KG1 (cell line): Measurements from ENCODE around the gene IGSF21.

ENCODE experiments used
- DNase-seq: peaks from one replicate; lab custom pipeline; 2025; lab: John Stamatoyannopoulos, UW

Gene IGSF21

GRCh38 chr1:18422076-18422777, 314.6 kb downstream of the IGSF21 start:
- no peak for DNase-seq

DNA sequence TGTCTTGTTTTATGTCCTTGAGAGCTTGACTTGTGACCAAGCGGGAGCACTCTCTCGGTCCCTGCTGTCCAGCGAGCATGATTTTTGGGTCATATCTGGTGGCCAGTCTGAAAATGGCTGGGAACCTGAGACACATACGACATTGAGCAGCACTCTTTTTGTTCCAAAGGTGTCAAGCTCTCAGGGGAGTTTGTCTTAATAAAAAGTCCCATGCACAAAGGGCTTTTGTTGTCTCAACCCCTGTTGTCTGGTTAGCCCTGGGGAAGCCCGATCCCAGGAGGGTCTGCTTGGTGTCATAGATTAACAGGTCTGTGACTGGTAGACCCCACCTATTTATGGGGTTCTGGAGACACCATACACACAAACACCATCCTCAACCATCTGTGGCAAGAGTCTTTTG, 315.4 kb downstream of the IGSF21 start:
- DNase-seq: no peak

GRCh38 chr1:18426580-18426979, 319.0 kb downstream of the IGSF21 start:
- DNase-seq: no peak
